Activated naive CD4-positive, alpha-beta T cell treated with anti-CD3 and anti-CD28 coated beads for 36 hours (primary cell): ENCODE measurements around the gene SLC6A11. TPM values are rescaled to one million over a fixed set of nuclear protein-coding genes. Genes with fewer than 3 reads are reported as not detected.

Source experiments
- CTCF ChIA-PET: fragments of 350-600 bp; sonication (Branson Sonifier 250); formaldehyde crosslinking; loops from one replicate; lab custom pipeline; 2021; ENCODE audit warnings: antibody characterized with exemption; lab: Charles Lee
- DNase-seq: peaks from one replicate; pipeline ENCODE4 v3.0.0-alpha.2; 2020
- H3K27ac Mint-ChIP-seq: one replicate; pipeline ENCODE4 v1.8.0; 2021; ENCODE audit warnings: mild to moderate bottlenecking, mixed read lengths
- H3K27me3 Mint-ChIP-seq: one replicate; pipeline ENCODE4 v1.8.0; 2021; ENCODE audit warnings: low read depth, mixed read lengths
- H3K36me3 Mint-ChIP-seq: one replicate; pipeline ENCODE4 v1.8.0; 2021; ENCODE audit warnings: low read depth, mixed read lengths
- H3K4me1 Mint-ChIP-seq: one replicate; pipeline ENCODE4 v1.8.0; 2021; ENCODE audit warnings: low read depth, mixed read lengths
- H3K4me3 Mint-ChIP-seq: one replicate; pipeline ENCODE4 v1.8.0; 2021; ENCODE audit warnings: mild to moderate bottlenecking, moderate library complexity, mixed read lengths
- H3K9me3 Mint-ChIP-seq: one replicate; pipeline ENCODE4 v1.8.0; 2021; ENCODE audit warnings: mixed read lengths
- intact Hi-C: fragments of 100-400 bp; cut with micrococcal nuclease; formaldehyde crosslinking; loops from one replicate; pipeline ENCODE4 v1.15.1; 2023
- total RNA-seq, 2 experiments: library from RNA; stranded (reverse); gene quantifications; one replicate each; pipeline ENCODE4 v1.2.3, GENCODE V29; 2021

Gene SLC6A11
- total RNA-seq, 2 experiments from 2014 or later, result not detected

DNA sequence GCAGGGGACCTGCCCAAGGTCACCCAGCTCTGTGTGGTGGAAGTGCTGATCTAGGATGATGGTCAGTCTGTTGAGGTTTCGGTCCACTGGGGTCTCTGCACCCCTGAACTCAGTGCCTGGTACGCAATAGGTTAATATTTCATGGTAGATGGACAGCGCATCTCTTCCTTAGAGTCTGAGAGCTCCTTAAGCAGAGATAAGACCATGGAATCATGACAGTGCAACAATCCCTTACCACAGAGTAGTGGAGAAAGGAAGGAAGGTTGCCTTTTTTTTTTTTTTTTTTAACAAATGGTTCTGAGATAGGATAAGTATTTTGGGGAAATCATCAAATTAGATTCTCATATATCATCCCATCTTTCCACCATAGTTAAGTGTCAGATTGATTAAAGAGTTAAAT lies 96.8 kb downstream of the SLC6A11 start:
- DNase-seq, result no peak
- Mint-ChIP-seq H3K36me3 (no peaks in the 10 kb centered on the region), H3K4me1 (no peaks in the 10 kb centered on the region), H3K4me3 (no peak overlapping the region), H3K27ac (no peak overlapping the region), H3K9me3 (peaks cover 5% of the 10 kb centered on the region), H3K27me3 (peaks cover 13% of the 10 kb centered on the region)
- CTCF ChIA-PET, result interaction anchor here (0.8 kb wide), 1 partner anchor 174 kb away, joined by 3 read pairs; no protein-coding TSS in a partner anchor
- intact Hi-C loops, result no loop called here

- Mint-ChIP-seq H3K27ac (no peak overlapping the region), H3K9me3 (no peaks in the 10 kb centered on the region), H3K4me3 (no peak overlapping the region), H3K4me1 (no peaks in the 10 kb centered on the region), H3K36me3 (no peaks in the 10 kb centered on the region), H3K27me3 (peaks cover 18% of the 10 kb centered on the region)
- no peak for DNase-seq
- intact Hi-C loops, result no loop called here
- CTCF ChIA-PET, result interaction anchor here (1.8 kb wide), 1 partner anchor 26 kb away, joined by 5 read pairs; no protein-coding TSS in a partner anchor
These were observed 99.3 kb downstream of the SLC6A11 start for GRCh38 chr3:10915376-10915775.

DNA sequence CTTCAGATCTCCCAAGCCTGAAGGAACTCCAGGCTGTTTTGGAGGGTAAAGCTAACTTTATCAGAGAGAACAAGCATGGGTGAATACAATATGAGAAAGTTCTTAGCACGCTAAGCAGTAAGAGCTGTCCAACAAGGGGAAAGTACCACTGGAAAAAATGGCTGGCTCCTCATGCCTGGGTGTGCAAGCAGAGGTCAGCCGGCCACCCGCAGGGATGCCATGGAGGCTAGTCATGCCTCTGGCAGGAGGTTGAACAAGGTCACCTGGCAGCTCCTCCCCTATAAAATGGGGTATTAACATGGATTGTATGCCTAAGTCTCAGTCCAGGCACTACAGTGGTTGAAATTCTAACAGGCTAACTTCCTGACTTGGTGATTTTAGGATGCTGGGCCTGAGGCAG lies 101.1 kb downstream of the SLC6A11 start:
- Mint-ChIP-seq H3K4me1 (no peaks in the 10 kb centered on the region), H3K27ac (no peak overlapping the region), H3K27me3 (peaks cover 18% of the 10 kb centered on the region), H3K36me3 (no peaks in the 10 kb centered on the region), H3K4me3 (no peak overlapping the region), H3K9me3 (no peaks in the 10 kb centered on the region)
- intact Hi-C loops, result no loop called here
- no peak for DNase-seq
- CTCF ChIA-PET, result no interaction called here

DNA sequence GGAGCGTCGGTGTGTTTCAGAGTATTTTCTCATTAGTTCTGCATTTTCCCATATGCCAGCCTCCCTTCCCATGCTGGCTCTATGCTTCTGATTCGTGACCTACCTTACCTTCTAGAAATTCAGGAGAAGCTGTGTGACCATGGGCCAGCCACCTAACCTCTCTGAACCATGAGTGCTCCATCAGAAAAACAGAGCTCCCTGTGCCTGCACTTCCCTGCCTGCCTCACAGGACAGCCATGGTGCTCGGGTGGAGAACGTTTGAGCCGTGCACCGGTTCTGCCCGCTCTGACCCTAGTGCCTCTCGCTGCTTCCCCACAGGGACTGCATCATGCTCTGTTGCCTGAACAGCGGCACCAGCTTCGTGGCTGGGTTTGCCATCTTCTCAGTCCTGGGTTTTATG lies 102.0 kb downstream of the SLC6A11 start:
- CTCF ChIA-PET, result no interaction called here
- intact Hi-C loops, result no loop called here

GRCh38 chr3:10919636-10920035 lies 103.6 kb downstream of the SLC6A11 start:
- Mint-ChIP-seq H3K4me3 (no peak overlapping the region), H3K4me1 (no peaks in the 10 kb centered on the region), H3K27me3 (peaks cover 9% of the 10 kb centered on the region), H3K27ac (no peak overlapping the region), H3K36me3 (no peaks in the 10 kb centered on the region), H3K9me3 (peaks cover 2% of the 10 kb centered on the region)
- intact Hi-C loops, result no loop called here
- DNase-seq, result no peak
- CTCF ChIA-PET, result no interaction called here

More for the DNA sequence above, 102.0 kb downstream of the SLC6A11 start:
- Mint-ChIP-seq H3K27ac (no peak overlapping the region), H3K4me3 (no peak overlapping the region), H3K4me1 (no peaks in the 10 kb centered on the region), H3K9me3 (no peaks in the 10 kb centered on the region), H3K36me3 (no peaks in the 10 kb centered on the region), H3K27me3 (peaks cover 11% of the 10 kb centered on the region)
- no peak for DNase-seq

DNA sequence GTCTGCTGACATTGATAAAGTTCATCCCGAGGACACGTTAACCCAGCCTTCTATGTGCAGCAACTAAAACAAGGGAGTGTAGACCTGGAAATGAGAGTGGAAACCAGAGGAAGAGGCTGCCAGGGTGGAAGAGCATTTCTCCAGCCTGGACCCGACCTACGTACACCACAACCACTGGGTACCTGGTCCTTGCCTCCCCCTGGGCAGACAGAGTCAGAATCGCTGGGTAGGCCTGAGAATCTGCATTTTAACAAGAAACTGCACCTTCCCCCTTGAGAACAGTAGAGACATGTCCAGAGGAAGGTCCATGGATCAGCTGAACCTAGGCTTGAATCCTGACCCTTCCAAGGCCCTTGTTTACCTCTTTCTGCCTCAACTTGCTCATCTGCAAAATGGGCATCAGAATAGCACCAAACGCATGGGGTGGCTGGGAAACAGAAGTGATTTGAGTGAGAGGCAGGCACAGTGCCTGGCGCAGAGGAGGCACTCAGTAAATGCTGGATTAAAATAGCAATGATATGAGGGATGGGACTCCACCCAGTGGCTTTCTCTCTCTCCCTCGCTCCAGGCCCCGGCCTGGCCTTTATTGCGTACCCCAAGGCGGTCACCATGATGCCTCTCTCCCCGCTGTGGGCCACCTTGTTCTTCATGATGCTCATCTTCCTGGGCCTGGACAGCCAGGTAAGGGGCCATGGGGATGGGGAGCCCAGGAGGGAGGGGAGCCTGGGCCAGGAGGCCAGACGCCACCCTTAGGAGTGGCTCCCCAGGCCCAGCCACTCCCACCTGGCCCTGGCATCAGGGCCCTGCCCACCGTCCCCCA lies 109.6 kb downstream of the SLC6A11 start:
- CTCF ChIA-PET, result interaction anchor here (0.6 kb wide), 1 partner anchor 17 kb away, joined by 3 read pairs; no protein-coding TSS in a partner anchor
- intact Hi-C loops, result no loop called here
- Mint-ChIP-seq H3K27ac (no peak overlapping the region), H3K4me3 (no peak overlapping the region), H3K4me1 (no peaks in the 10 kb centered on the region), H3K9me3 (peaks cover 2% of the 10 kb centered on the region), H3K36me3 (no peaks in the 10 kb centered on the region), H3K27me3 (peaks cover 2% of the 10 kb centered on the region)
- DNase-seq, result no peak

DNA sequence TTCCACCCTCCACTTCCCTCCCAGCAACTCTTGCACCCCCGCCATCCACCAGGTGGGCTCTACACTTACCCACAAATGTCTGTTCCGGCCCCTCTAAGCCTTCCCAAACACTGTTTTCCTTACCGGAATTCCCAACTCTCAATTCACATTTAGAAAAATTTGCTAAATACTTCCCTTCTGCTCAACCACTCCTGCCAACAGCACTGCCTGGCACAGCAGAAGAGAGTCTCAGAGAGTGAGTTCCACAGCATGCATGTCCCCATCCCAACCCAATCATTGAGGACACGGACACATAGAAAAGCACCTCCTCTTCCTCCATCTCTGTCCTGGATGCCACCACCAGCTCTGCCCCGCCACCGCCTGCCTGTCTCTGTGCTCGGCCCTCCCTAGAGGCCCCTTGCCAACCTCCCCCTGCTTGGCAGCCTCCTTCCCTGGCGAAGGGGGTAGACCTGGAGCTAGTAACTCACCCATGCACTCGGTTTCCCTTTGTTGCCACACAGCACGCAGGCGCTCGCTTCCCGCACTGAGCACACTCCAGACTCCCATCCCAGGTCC lies 110.3 kb downstream of the SLC6A11 start:
- peaks cover 2% of the 10 kb centered on the region for H3K27me3 Mint-ChIP-seq
- no peaks in the 10 kb centered on the region for H3K4me1 Mint-ChIP-seq
- no peak overlapping the region for H3K27ac Mint-ChIP-seq
- no peak overlapping the region for H3K4me3 Mint-ChIP-seq
- CTCF ChIA-PET, result no interaction called here
- H3K9me3 Mint-ChIP-seq, result peaks cover 2% of the 10 kb centered on the region
- no peak for DNase-seq
- intact Hi-C loops, result no loop called here
- H3K36me3 Mint-ChIP-seq, result no peaks in the 10 kb centered on the region

DNA sequence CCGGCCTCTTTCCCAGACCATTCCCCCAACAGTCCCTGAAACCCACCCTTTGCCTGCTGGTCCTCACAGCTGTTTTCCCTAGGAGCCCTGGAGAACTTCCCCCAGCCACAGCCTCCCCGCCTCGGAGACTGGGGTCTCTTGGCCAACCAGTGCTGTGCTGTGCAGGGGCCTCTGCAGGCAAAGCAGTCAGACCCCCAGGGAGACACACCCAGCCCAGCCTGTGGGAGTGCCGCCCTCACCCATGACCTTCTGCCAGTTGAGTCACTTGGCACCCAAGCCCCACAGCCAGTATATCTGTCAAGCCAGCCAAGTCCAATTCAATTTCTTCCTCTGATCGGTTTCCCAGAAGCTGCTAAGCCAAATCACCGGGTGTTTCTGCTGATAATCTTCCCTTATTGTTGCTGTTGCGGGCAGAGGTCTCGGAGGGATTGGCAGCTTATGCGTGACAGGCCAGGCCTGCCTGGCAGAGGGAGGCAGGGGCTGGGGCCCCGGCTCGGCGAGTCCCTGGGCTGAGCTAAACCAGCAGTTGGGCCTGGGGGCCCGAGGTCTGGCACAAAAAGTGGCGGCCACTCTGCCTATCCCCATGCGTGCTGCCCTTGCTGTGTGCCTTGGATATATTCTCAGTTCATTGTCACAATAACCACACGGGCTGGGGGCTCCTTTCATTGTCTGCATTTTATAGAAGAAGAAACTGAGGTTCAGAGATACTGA lies 110.9 kb downstream of the SLC6A11 start:
- peaks cover 2% of the 10 kb centered on the region for H3K9me3 Mint-ChIP-seq
- CTCF ChIA-PET, result no interaction called here
- no peaks in the 10 kb centered on the region for H3K27me3 Mint-ChIP-seq
- H3K4me3 Mint-ChIP-seq, result no peak overlapping the region
- no peak for DNase-seq
- no peaks in the 10 kb centered on the region for H3K36me3 Mint-ChIP-seq
- no peak overlapping the region for H3K27ac Mint-ChIP-seq
- H3K4me1 Mint-ChIP-seq, result no peaks in the 10 kb centered on the region
- intact Hi-C loops, result no loop called here

GRCh38 chr3:10927551-10927950 lies 111.5 kb downstream of the SLC6A11 start:
- H3K27ac Mint-ChIP-seq, result no peak overlapping the region
- H3K36me3 Mint-ChIP-seq, result no peaks in the 10 kb centered on the region
- CTCF ChIA-PET, result no interaction called here
- no peak overlapping the region for H3K4me3 Mint-ChIP-seq
- H3K4me1 Mint-ChIP-seq, result no peaks in the 10 kb centered on the region
- intact Hi-C loops, result no loop called here
- H3K9me3 Mint-ChIP-seq, result peaks cover 2% of the 10 kb centered on the region
- no peak for DNase-seq
- H3K27me3 Mint-ChIP-seq, result no peaks in the 10 kb centered on the region

DNA sequence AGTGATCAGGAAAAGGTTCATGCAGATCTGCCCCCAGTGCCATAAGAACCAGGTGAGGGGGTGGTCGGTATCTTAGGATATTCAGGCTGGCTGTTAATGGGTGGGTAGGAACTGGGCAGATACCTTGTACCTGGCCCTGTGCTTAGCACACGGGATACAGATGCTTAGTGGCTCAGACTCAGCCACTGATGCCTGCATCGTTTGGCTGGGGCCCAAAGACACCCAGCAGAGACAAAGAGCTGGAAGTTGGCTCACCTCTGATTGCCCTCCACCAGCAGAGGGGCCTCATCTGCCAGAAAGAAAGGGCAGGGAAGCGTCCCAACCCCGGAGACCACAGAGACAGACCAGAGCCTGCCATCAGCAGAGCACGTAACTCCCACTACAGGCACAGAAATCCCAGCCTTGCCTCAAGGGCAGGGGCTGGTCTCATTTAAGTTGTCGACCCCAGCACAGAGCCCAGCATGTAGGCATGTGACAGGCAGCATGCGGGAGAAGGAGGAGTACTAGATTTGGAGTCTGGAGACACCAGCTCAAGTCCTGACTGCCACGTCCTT lies 112.5 kb downstream of the SLC6A11 start:
- no peak overlapping the region for H3K4me3 Mint-ChIP-seq
- DNase-seq, result no peak
- no peaks in the 10 kb centered on the region for H3K36me3 Mint-ChIP-seq
- CTCF ChIA-PET, result no interaction called here
- no peak overlapping the region for H3K27ac Mint-ChIP-seq
- intact Hi-C loops, result no loop called here
- no peaks in the 10 kb centered on the region for H3K4me1 Mint-ChIP-seq
- H3K9me3 Mint-ChIP-seq, result peaks cover 2% of the 10 kb centered on the region
- H3K27me3 Mint-ChIP-seq, result no peaks in the 10 kb centered on the region

GRCh38 chr3:10928961-10929471 lies 113.0 kb downstream of the SLC6A11 start:
- H3K36me3 Mint-ChIP-seq, result no peaks in the 10 kb centered on the region

GRCh38 chr3:10929978-10930665 lies 114.1 kb downstream of the SLC6A11 start:
- Mint-ChIP-seq H3K4me3 (no peak overlapping the region), H3K4me1 (no peaks in the 10 kb centered on the region), H3K9me3 (no peaks in the 10 kb centered on the region), H3K27me3 (no peaks in the 10 kb centered on the region), H3K36me3 (no peaks in the 10 kb centered on the region), H3K27ac (no peak overlapping the region)
- intact Hi-C loops, result no loop called here
- CTCF ChIA-PET, result interaction anchor here (0.6 kb wide), 1 partner anchor 305 kb away, joined by 3 read pairs; no protein-coding TSS in a partner anchor
- no peak for DNase-seq

More at GRCh38 chr3:10928961-10929471, 113.0 kb downstream of the SLC6A11 start:
- H3K27ac Mint-ChIP-seq, result no peak overlapping the region
- intact Hi-C loops, result no loop called here
- DNase-seq, result no peak
- no peak overlapping the region for H3K4me3 Mint-ChIP-seq
- CTCF ChIA-PET, result no interaction called here
- H3K27me3 Mint-ChIP-seq, result no peaks in the 10 kb centered on the region
- no peaks in the 10 kb centered on the region for H3K9me3 Mint-ChIP-seq
- no peaks in the 10 kb centered on the region for H3K4me1 Mint-ChIP-seq
